GM23338 (cell line): ENCODE data around the gene CLIP1. TPM values are rescaled to one million over a fixed set of nuclear protein-coding genes. Genes with fewer than 3 reads are reported as not detected.
"Not testable (repeated sequence)": the region's sequence is repeated elsewhere in the genome, so short reads cannot be mapped to it uniquely, and the experiment has no call there.

Experiments used
- ATAC-seq: fragments of 200-7000 bp; cut with Tn5 transposase; 3 replicates; pipeline ENCODE4 v1.9.1; 2020
- DNase-seq: peaks from one replicate; pipeline ENCODE4 v3.0.0-alpha.2; 2015; ENCODE audit warnings: low spot score
- H2AFZ ChIP-seq: fragments of 200-600 bp; sonication (generic); 2 replicates; pipeline ENCODE4 v1.8.0; 2016; ENCODE audit warnings: antibody characterized with exemption, mild to moderate bottlenecking, moderate library complexity
- H3F3A ChIP-seq: fragments of 200-600 bp; sonication (generic); replicated peaks from 2 replicates; pipeline ENCODE4 v1.8.0; 2017; ENCODE audit warnings: antibody characterized with exemption, mixed run types, low read depth
- H3K27ac ChIP-seq: fragments of 200-600 bp; sonication (generic); 2 replicates; pipeline ENCODE4 v1.6.1; 2016; ENCODE audit warnings: low read depth
- H3K27me3 ChIP-seq: fragments of 200-600 bp; sonication (generic); 2 replicates; pipeline ENCODE4 v1.8.0; 2016; ENCODE audit warnings: mild to moderate bottlenecking, mixed run types, moderate library complexity; ENCODE audit not compliant: insufficient read depth
- H3K36me3 ChIP-seq: fragments of 200-600 bp; sonication (generic); 2 replicates; pipeline ENCODE4 v1.8.0; 2016; ENCODE audit warnings: mild to moderate bottlenecking; ENCODE audit not compliant: insufficient read depth
- H3K4me1 ChIP-seq: fragments of 200-600 bp; sonication (generic); 2 replicates; pipeline ENCODE4 v1.8.0; 2016; ENCODE audit warnings: mild to moderate bottlenecking, moderate library complexity; ENCODE audit not compliant: insufficient read depth
- H3K4me2 ChIP-seq: fragments of 200-600 bp; sonication (generic); 2 replicates; pipeline ENCODE4 v1.7.1; 2017; ENCODE audit warnings: mixed run types
- H3K4me3 ChIP-seq: fragments of 200-600 bp; sonication (generic); 2 replicates; pipeline ENCODE4 v1.6.1; 2016; ENCODE audit warnings: mixed run types
- H3K79me2 ChIP-seq: fragments of 200-600 bp; sonication (generic); replicated peaks from 2 replicates; pipeline ENCODE4 v1.8.0; 2017; ENCODE audit warnings: mild to moderate bottlenecking; ENCODE audit not compliant: insufficient read depth
- H3K9me2 ChIP-seq: fragments of 200-600 bp; sonication (generic); 2 replicates; pipeline ENCODE4 v1.8.0; 2017; ENCODE audit not compliant: insufficient read depth
- H4K20me1 ChIP-seq: fragments of 200-600 bp; sonication (generic); replicated peaks from 2 replicates; pipeline ENCODE4 v1.8.0; 2017; ENCODE audit warnings: mild to moderate bottlenecking; ENCODE audit not compliant: insufficient read depth
- H3K27ac Mint-ChIP-seq: 2 replicates; pipeline ENCODE4 v1.8.0; 2020; ENCODE audit warnings: inconsistent platforms, mild to moderate bottlenecking, moderate library complexity, mixed read lengths
- H3K27me3 Mint-ChIP-seq: 3 replicates; pipeline ENCODE4 v1.8.0; 2022; ENCODE audit warnings: low read depth, mild to moderate bottlenecking, moderate library complexity, mixed read lengths, inconsistent platforms; ENCODE audit not compliant: insufficient read depth, poor library complexity
- H3K36me3 Mint-ChIP-seq: 3 replicates; pipeline ENCODE4 v1.8.0; 2021; ENCODE audit warnings: low read depth, mild to moderate bottlenecking, inconsistent platforms, moderate library complexity, mixed read lengths
- H3K4me1 Mint-ChIP-seq: 3 replicates; pipeline ENCODE4 v1.8.0; 2020; ENCODE audit warnings: mild to moderate bottlenecking, inconsistent platforms, mixed read lengths
- H3K4me3 Mint-ChIP-seq: 3 replicates; pipeline ENCODE4 v1.8.0; 2021; ENCODE audit warnings: moderate library complexity, mild to moderate bottlenecking, inconsistent platforms, mixed read lengths
- H3K9me3 Mint-ChIP-seq: 3 replicates; pipeline ENCODE4 v1.8.0; 2020; ENCODE audit warnings: moderate library complexity, mild to moderate bottlenecking, inconsistent platforms, mixed read lengths
- CREB1 ChIP-seq: fragments of 250-450 bp; sonication (Bioruptor Pico); IDR thresholded peaks from 2 replicates; pipeline ENCODE4 v1.5.0; 2020; ENCODE audit warnings: low read depth, mild to moderate bottlenecking, moderate library complexity
- CTCF ChIP-seq, 2 experiments: fragments of 200-600 bp in 1 of 2; sonication (generic) in 1 of 2; conservative IDR thresholded peaks; 2 replicates each; pipeline versions ENCODE4 v1.5.1 to v1.6.1; 2016 to 2017; ENCODE audit warnings: antibody characterized with exemption in 2 of 2, low read depth in 2 of 2, mild to moderate bottlenecking in 2 of 2, moderate library complexity in 1 of 2
- EZH2 ChIP-seq: fragments of 200-600 bp; sonication (generic); IDR thresholded peaks from one replicate; pipeline ENCODE4 v1.8.0; 2017; ENCODE audit warnings: antibody characterized with exemption, mild to moderate bottlenecking, low read depth; ENCODE audit not compliant: unreplicated experiment
- JUNB ChIP-seq: IDR thresholded peaks from one replicate; pipeline ENCODE4 v1.6.1; 2016; ENCODE audit warnings: antibody characterized with exemption; ENCODE audit not compliant: unreplicated experiment
- POLR2AphosphoS5 ChIP-seq: IDR thresholded peaks from 2 replicates; pipeline ENCODE4 v1.6.1; 2016; ENCODE audit warnings: antibody characterized with exemption, low read depth
- STAT1 ChIP-seq: IDR thresholded peaks from one replicate; pipeline ENCODE4 v1.6.1; 2016; ENCODE audit warnings: antibody characterized with exemption; ENCODE audit not compliant: unreplicated experiment
- ZNF331 ChIP-seq: fragments of 250-450 bp; sonication (Bioruptor Pico); IDR thresholded peaks from 2 replicates; pipeline ENCODE4 v1.5.0; 2020; ENCODE audit warnings: low read depth, mild to moderate bottlenecking, moderate library complexity
- ZNF462 ChIP-seq: fragments of 250-450 bp; sonication (Bioruptor Pico); IDR thresholded peaks from 2 replicates; pipeline ENCODE4 v1.5.0; 2020; ENCODE audit warnings: mild to moderate bottlenecking, moderate library complexity
- polyA plus RNA-seq: library from polyadenylated mRNA; unstranded; fragments of >200 nt; fragmentation: Nextera tagmentation; extraction: Ambion mirVana; gene quantifications from 2 replicates; pipeline ENCODE4 v1.2.1, GENCODE V29; 2016
- total RNA-seq: library from RNA; depleted of rRNA; stranded (reverse); fragments of >200 nt; shearing (Covaris generic); gene quantifications from 2 replicates; pipeline ENCODE4 v1.2.3, GENCODE V29; 2014

Gene CLIP1
- total and polyA plus RNA-seq, 2 experiments from 2014 or later, result 11.5 to 21.1 TPM

DNA sequence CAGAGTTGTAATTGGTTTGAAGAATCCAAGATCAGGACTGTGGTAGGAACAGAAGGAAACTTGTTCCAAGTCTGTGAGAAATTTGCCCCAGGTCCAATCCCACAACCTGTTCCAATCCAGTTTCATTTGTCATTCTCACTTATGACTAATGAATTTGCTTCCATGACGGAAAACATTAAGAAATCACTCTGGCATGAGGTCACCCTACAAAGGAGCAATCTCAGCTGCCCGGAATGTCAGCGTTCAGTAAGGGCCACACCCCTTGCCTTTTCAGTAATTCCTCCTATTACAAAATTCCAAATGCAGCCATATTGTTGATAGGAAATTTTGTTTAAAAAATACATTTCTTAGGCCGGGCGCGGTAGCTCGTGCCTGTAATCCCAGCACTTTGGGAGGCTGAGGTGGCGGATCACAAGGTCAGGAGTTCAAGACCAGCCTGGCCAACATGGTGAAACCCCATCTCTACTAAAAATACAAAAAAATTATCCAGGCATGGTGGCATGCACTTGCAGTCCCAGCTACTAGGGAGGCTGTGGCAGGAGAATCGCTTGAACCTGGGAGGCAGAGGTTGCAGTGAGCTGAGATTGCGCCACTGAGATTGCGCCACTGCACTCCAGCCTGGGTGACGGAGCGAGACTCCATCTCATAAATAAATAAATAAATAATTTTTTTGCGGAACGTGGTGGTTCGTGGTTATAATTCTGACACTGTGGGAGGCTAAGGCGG, 42.0 kb upstream of the CLIP1 start:
- H3K27ac ChIP-seq, H3K4me1 ChIP-seq, DNase-seq, H3K4me2 ChIP-seq, H3K9me2 ChIP-seq, H2AFZ ChIP-seq, H4K20me1 ChIP-seq, H3K36me3 Mint-ChIP-seq, H3K27me3 Mint-ChIP-seq, H3F3A ChIP-seq, H3K79me2 ChIP-seq, H3K27me3 ChIP-seq, H3K4me1 Mint-ChIP-seq, H3K36me3 ChIP-seq, H3K4me3 Mint-ChIP-seq, H3K4me3 ChIP-seq, H3K9me3 Mint-ChIP-seq, H3K27ac Mint-ChIP-seq, ATAC-seq: not testable (repeated sequence)

DNA sequence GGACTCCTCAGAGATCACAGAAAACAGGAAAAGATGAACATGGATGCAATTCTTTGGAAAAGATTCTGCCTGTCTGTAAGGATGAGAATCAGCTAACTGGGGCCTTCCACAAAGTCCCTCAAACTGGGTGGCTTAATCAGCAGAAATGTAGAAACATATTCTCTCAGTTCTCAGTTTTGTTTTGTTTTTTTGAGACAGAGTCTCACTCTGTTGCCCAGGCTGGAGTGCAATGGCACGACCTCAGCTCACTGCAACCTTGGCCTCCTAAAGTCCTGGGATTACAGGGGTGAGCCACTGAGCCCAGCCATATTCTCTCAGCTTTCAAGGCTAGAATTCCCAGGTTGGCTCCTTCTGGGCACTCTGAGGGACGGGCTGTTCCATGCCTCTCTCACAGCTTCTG, 38.2 kb upstream of the CLIP1 start:
- Mint-ChIP-seq H3K27ac (no peak overlapping the region), H3K27me3 (peaks cover 2% of the 10 kb centered on the region), H3K4me1 (no peaks in the 10 kb centered on the region), H3K9me3 (no peaks in the 10 kb centered on the region), H3K4me3 (no peak overlapping the region), H3K36me3 (no peaks in the 10 kb centered on the region)
- Histone ChIP-seq H3K36me3 (no peaks in the 10 kb centered on the region), H3K4me3 (no peak overlapping the region), H3K4me2 (no peak overlapping the region), H3K9me2 (no peaks in the 10 kb centered on the region), H4K20me1 (no peaks in the 10 kb centered on the region), H3K27me3 (no peaks in the 10 kb centered on the region), H2AFZ (no peak overlapping the region; the same call in 1 of the 2 replicates), H3K27ac (no peak overlapping the region), H3K79me2 (no peaks in the 10 kb centered on the region), H3K4me1 (no peaks in the 10 kb centered on the region), H3F3A (no peaks in the 10 kb centered on the region)
- DNase-seq (no peak), ATAC-seq (no peak)
- TF ChIP-seq ZNF331 (CRISPR knock-in tag), result no peak
- no peak for TF ChIP-seq JUNB
- no peak for TF ChIP-seq STAT1
- TF ChIP-seq EZH2, result no peak

- Histone ChIP-seq H4K20me1 (no peaks in the 10 kb centered on the region), H3K79me2 (no peaks in the 10 kb centered on the region), H3F3A (no peaks in the 10 kb centered on the region), H3K36me3 (no peaks in the 10 kb centered on the region), H3K27ac (no peak overlapping the region), H2AFZ (no peak overlapping the region), H3K4me1 (no peaks in the 10 kb centered on the region), H3K4me3 (no peak overlapping the region), H3K4me2 (no peak overlapping the region), H3K27me3 (no peaks in the 10 kb centered on the region), H3K9me2 (no peaks in the 10 kb centered on the region)
- no peak overlapping the region for H3K4me3 Mint-ChIP-seq
- DNase-seq, result no peak
- no peaks in the 10 kb centered on the region for H3K4me1 Mint-ChIP-seq
- H3K27ac Mint-ChIP-seq, result no peak overlapping the region
- no peak for ATAC-seq
- no peaks in the 10 kb centered on the region for H3K9me3 Mint-ChIP-seq
- H3K36me3 Mint-ChIP-seq, result no peaks in the 10 kb centered on the region
- H3K27me3 Mint-ChIP-seq, result peaks cover 2% of the 10 kb centered on the region
- TF ChIP-seq POLR2AphosphoS5 (no peak), EZH2 (no peak), CTCF (conservative IDR thresholded peaks at IDR 0.05; ENCODE audit: low read depth in 2 of 2) (no peak), ZNF331 (CRISPR knock-in tag) (no peak), CREB1 (CRISPR knock-in tag) (no peak), ZNF462 (no peak)
Measured at GRCh38 chr12:122460061-122460460, 37.6 kb upstream of the CLIP1 start.
